ENCODE measurements around the gene TRPC4AP. TPM values are rescaled to one million over a fixed set of nuclear protein-coding genes. Genes with fewer than 3 reads are reported as not detected.
A peak's percentile ranks its signal among the peaks of the same experiment; 100 is the strongest.

TRPC4AP gene
- total RNA-seq, 1 donor = 98.8 TPM

- Histone ChIP-seq H3K9me3 (ENCODE audit: low read depth, low read length) (no peaks in the 10 kb centered on the region), H3K4me2 (ENCODE audit: insufficient read depth, low read length) (peak within 1 kb of the TSS; percentile 99), H4K20me1 (ENCODE audit: insufficient read depth, low read length) (no peaks in the 10 kb centered on the region), H2AFZ (ENCODE audit: low read length) (peak within 1 kb of the TSS; percentile 97), H3K4me3 (ENCODE audit: insufficient read depth, low read length) (peak within 1 kb of the TSS; percentile 90), H3K36me3 (ENCODE audit: insufficient read depth, low read length) (peaks cover 8% of the 10 kb centered on the region), H3K79me2 (ENCODE audit: insufficient read depth, low read length) (peaks cover 30% of the 10 kb centered on the region), H3K4me1 (ENCODE audit: insufficient read depth, low read length) (peaks cover 17% of the 10 kb centered on the region), H3K27ac (ENCODE audit: low read depth, low read length) (peak within 1 kb of the TSS; percentile 88), H3K27me3 (ENCODE audit: insufficient read depth, low read length) (no peaks in the 10 kb centered on the region)
- DNase-seq (ENCODE audit: insufficient read length, low spot score, missing footprints) = peak; percentile 98
- TF ChIP-seq CTCF (IDR thresholded peaks at IDR 0.05; ENCODE audit: extremely low read depth, low read depth, low read length) = peak; percentile 36
Measured at GRCh38 chr20:34955231-34956040, 137.2 kb downstream of the TRPC4AP start, which contains the start of the genes GSS and MYH7B. Gene GSS (minus strand): TSS chr20:34955806. CDS start chr20:34951852, 3,954 bp downstream. Gene MYH7B (plus strand): TSS chr20:34955868. CDS start chr20:34978006, 22,138 bp downstream.

GRCh38 chr20:34954904-34955230, 137.7 kb downstream of the TRPC4AP start:
- peaks cover 13% of the 10 kb centered on the region for H3K36me3 ChIP-seq (ENCODE audit: insufficient read depth, low read length)

GRCh38 chr20:34953960-34954359, 138.6 kb downstream of the TRPC4AP start:
- no peak overlapping the region for H3K4me2 ChIP-seq (ENCODE audit: insufficient read depth, low read length)
- TF ChIP-seq CTCF (IDR thresholded peaks at IDR 0.05; ENCODE audit: extremely low read depth, low read depth, low read length) = no peak
- no peaks in the 10 kb centered on the region for H3K9me3 ChIP-seq (ENCODE audit: low read depth, low read length)
- H4K20me1 ChIP-seq (ENCODE audit: insufficient read depth, low read length) = no peaks in the 10 kb centered on the region
- peaks cover 17% of the 10 kb centered on the region for H3K36me3 ChIP-seq (ENCODE audit: insufficient read depth, low read length)
- DNase-seq (ENCODE audit: insufficient read length, low spot score, missing footprints) = no peak
- no peak overlapping the region for H3K4me3 ChIP-seq (ENCODE audit: insufficient read depth, low read length)
- no peaks in the 10 kb centered on the region for H3K27me3 ChIP-seq (ENCODE audit: insufficient read depth, low read length)
- no peak overlapping the region for H2AFZ ChIP-seq (ENCODE audit: low read length)
- peaks cover 30% of the 10 kb centered on the region for H3K79me2 ChIP-seq (ENCODE audit: insufficient read depth, low read length)
- H3K27ac ChIP-seq (ENCODE audit: low read depth, low read length) = no peak overlapping the region
- peaks cover 17% of the 10 kb centered on the region for H3K4me1 ChIP-seq (ENCODE audit: insufficient read depth, low read length)

More at GRCh38 chr20:34954904-34955230, 137.7 kb downstream of the TRPC4AP start:
- H3K79me2 ChIP-seq (ENCODE audit: insufficient read depth, low read length) = peaks cover 30% of the 10 kb centered on the region
- peak; percentile 79 for DNase-seq (ENCODE audit: insufficient read length, low spot score, missing footprints)
- no peaks in the 10 kb centered on the region for H3K9me3 ChIP-seq (ENCODE audit: low read depth, low read length)
- H2AFZ ChIP-seq (ENCODE audit: low read length) = peak overlapping the region; percentile 97
- no peaks in the 10 kb centered on the region for H3K27me3 ChIP-seq (ENCODE audit: insufficient read depth, low read length)
- peak overlapping the region; percentile 90 for H3K4me3 ChIP-seq (ENCODE audit: insufficient read depth, low read length)
- peak overlapping the region; percentile 88 for H3K27ac ChIP-seq (ENCODE audit: low read depth, low read length)
- H3K4me2 ChIP-seq (ENCODE audit: insufficient read depth, low read length) = peak overlapping the region; percentile 99
- no peaks in the 10 kb centered on the region for H4K20me1 ChIP-seq (ENCODE audit: insufficient read depth, low read length)
- H3K4me1 ChIP-seq (ENCODE audit: insufficient read depth, low read length) = peaks cover 17% of the 10 kb centered on the region
- no peak for TF ChIP-seq CTCF (IDR thresholded peaks at IDR 0.05; ENCODE audit: extremely low read depth, low read depth, low read length)

- Histone ChIP-seq H3K4me3 (ENCODE audit: insufficient read depth, low read length) (no peak overlapping the region), H3K36me3 (ENCODE audit: insufficient read depth, low read length) (peaks cover 17% of the 10 kb centered on the region), H4K20me1 (ENCODE audit: insufficient read depth, low read length) (no peaks in the 10 kb centered on the region), H3K79me2 (ENCODE audit: insufficient read depth, low read length) (peaks cover 30% of the 10 kb centered on the region), H2AFZ (ENCODE audit: low read length) (no peak overlapping the region), H3K27ac (ENCODE audit: low read depth, low read length) (peak overlapping the region; percentile 20), H3K4me2 (ENCODE audit: insufficient read depth, low read length) (no peak overlapping the region), H3K4me1 (ENCODE audit: insufficient read depth, low read length) (peaks cover 21% of the 10 kb centered on the region), H3K27me3 (ENCODE audit: insufficient read depth, low read length) (no peaks in the 10 kb centered on the region), H3K9me3 (ENCODE audit: low read depth, low read length) (no peaks in the 10 kb centered on the region)
- TF ChIP-seq CTCF (IDR thresholded peaks at IDR 0.05; ENCODE audit: extremely low read depth, low read depth, low read length) = no peak
- DNase-seq (ENCODE audit: insufficient read length, low spot score, missing footprints) = peak; percentile 69
Measured at GRCh38 chr20:34952671-34953070, 139.9 kb downstream of the TRPC4AP start.

Measured in osteoblast (primary cell).